ENCODE measurements around the gene SLC35G2.
"Not testable (repeated sequence)": the region's sequence is repeated elsewhere in the genome, so short reads cannot be mapped to it uniquely, and the experiment has no call there.

Gene SLC35G2

DNA sequence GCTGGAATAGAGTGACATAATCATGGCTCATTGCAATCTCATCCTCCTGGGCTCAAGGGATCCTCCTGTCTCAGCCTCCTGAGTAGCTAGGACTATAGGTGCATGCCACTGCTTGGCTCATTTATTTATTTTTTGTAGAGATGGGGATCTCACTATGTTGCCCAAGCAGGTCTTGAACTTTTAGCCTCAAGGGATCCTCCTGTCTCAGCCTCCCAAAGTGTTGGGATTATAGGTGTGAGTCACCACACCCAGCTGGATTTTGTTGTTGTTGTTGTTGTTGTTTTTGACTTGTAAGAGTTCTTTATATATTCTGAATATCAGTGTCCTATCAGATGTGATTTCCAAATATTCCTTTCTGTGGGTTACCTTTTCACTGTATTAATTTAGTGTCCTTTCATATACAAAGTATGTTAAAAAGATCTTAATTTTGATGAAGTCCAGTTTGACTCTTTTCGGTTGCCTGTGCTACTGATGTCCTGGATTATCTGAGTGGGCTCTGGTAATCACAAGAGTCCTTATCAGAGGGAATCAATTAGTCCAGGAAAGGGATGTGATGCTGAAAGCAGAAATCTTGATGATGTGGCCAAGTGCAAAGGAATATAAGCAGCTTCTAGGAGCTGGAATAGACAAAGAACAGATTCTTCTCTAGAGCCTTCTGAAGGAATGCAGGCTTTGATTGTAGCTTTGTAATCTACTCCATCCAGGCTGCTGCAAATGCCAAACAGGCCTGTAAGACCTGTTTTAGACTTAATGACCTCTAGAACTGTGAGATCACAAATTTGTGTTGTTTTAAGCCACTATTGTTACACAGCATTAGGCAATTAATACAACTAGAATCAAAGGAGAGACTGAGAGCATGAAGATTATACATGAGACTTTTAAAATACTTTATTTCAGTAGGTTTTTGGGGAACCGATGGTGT is 73.3 kb downstream of the SLC35G2 start:
- no peak for DNase-seq

DNA sequence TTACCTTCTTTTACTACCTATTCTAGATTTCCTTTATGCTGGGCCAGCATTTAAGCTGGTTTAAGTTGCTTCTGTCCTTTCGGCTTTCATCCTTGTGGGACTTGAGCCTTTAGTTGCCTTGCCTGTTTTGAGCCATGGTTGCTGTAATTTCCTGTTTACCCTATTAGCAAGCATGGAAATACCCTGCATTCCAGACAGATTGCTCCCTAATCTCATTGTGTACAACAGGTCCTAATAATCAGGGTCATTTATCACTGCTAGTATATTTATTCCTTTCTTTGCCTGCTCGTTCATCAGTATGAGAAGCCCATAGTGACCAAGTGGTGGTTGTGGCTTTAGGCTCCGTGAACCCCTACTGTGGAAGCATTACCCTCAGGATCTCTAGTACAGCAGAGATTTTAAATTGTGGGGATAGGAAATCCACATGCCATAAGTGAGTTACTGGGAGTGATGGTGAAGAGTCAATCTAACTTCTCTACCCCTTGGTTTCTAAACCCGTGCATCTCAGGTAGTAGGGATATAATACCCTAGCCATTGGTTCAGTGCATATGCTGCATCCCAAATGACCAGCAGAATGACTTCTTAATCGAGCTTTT is 75.0 kb downstream of the SLC35G2 start:
- DNase-seq = no peak

DNA sequence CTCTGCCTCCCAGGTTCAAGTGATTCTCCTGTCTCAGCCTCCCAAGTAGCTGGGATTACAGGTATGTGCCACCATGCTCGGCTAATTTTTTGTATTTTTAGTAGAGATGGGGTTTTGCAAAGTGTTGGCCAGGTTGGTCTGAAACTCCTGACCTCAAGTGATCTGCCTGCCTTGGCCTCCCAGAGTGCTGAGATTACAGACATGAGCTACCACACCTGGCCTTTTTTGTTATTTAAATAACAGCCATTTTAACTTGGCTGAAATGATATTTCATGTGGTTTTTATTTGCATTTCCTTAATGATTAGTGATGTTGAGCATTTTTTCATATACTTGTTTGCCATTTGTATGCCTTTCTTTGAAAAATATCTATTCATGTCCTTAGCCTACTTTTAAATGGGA is 78.2 kb downstream of the SLC35G2 start:
- DNase-seq = not testable (repeated sequence)

DNA sequence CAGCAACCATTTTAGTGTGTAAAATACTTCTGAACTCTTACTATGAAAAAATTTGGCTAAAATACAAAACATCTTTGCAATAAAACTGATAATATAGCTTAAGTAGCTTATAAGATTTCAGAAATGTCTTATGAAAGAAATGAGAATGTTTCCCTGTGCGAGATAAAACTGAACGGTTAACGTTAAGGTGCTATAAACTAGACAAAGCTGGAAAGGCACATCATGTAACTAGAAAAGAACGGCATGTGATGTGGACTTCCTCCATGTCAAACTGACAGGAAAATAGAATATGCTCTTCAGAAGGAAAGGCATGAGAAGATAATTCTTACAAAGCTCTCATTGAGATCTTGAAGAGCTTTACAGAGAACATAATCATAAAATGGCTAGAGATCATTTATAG is 79.6 kb downstream of the SLC35G2 start:
- no peak for DNase-seq

DNA sequence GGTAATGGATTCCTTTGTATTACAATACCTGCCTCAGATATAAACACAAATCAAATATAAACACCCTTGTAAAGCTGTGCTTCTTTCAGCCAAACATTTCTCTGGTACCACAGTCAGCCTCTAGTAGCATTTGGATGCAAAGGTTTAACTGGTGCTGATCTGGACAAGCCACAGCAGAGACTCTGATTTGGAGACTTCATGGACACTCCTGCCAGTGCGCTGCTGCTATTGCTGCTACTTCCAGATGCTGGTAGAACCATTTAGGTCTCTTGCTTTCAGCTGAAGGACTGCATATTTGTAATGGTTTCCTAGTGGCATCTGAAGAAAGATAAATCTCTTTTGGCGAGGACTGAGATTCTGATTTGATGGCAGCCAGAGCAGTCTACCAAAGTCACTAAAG is 80.0 kb downstream of the SLC35G2 start:
- DNase-seq = no peak

DNA sequence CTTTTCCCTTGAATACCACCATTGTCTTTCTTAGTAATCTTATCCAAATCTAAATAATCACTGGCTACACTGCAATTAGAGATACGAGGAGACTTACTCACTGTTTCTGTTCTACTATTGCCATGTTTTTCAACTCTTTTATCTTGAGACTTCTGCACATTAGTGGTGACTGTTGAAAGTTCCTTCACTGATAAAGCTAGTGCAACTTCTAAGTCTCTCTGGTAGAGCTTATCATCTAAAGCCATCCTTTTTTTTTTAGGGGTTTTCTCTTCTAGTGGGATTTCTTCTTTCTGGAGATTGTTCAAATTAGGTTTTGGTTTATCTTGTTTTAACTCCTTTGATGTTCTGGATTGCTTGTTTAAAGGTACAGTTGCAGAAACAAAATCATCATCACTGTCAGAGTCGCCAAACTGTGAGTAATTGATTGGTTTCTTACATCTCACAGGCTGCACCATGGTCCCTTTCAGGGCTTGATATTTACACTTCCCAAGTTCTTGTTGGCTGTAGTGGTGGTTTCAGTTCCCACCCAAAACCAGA is 80.8 kb downstream of the SLC35G2 start:
- no peak for DNase-seq

DNA sequence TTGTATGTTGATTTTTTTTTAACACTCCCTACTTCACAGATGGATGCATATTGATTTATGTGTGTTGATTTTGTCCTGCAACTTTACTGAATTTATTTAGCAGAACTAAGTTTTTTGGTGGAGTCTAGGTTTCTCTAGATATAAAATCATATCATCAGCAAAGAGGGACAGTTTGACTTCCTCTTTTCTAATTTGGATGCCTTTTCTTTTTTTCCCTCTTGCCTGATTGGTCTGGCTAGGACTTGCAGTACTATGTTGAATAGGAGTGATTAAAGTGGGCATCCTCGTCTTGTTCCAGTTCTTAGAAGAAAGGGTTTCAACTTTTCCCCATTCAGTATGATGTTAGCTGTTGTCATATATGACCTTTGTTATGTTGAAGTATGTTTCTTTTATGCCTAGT is 81.8 kb downstream of the SLC35G2 start:
- not testable (repeated sequence) for DNase-seq

DNA sequence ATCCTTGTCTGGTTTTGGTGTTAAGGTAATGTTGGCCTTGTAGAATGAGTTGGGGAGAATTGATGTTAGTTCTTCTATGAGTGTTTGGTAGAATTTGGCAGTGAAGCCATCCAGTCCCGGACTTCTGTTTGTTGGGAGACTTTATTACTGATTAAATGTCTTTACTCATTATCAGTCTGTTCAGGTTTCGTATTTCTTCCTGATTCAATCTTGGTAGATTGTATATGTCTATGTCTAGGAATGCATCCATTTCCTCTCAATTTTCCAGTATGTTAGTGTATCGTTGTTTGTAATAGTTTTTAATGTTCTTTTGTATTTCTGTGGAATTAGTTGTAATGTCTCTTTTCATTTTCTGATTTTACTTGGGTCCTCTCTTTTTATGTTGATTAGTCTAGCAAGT is 82.5 kb downstream of the SLC35G2 start:
- no peak for DNase-seq

DNA sequence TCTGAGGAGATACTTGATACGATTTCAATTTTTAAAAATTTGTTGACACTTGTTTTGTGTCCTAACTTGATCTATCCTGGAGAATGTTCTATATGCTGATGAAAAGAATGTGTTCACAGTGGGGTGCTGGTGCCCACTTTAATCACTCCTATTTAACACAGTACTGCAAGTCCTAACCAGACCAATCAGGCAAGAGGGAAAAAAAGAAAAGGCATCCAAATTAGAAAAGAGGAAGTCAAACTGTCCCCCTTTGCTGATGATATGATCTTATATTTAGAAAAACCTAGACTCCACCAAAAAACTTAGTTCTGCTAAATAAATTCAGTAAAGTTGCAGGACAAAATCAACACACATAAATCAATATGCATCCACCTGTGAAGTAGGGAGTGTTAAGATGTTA is 83.6 kb downstream of the SLC35G2 start:
- DNase-seq = not testable (repeated sequence)

DNA sequence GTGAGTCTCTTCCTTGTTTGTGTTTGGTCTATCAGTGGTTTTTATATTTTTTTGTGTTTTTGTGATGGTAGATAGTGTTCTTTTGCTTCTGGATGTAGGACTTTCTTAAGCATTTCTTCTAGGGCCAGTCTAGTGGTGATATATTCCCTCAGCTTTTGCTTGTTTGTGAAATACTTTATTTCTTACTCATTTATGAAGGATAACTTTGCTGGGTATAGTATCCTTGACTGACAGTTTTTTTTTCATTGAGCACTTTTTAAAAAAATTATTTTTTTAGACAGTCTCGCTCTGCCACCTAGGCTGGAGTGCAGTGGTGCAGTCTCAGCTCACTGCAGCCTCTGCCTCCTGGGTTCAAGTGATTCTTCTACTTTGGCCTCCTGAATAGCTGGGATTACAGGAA is 85.0 kb downstream of the SLC35G2 start:
- DNase-seq = no peak

DNA sequence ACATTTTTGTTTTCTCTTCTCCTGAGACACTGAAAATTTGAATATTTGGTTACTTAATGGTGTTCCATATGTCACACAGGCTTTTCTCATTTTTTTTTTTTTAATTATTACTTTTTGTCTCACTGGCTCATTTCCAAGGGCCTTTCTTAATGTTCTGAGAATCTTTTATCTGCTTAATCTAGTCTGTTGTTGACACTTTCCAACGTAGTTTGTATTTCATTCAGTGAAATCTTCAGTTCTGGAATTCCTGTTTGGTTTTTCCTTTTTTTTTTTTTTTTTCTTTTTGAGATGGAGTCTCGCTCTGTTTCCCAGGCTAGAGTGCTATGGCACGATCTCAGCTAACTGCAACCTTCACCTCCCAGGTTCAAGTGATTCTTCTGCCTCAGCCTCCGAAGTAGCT is 85.8 kb downstream of the SLC35G2 start:
- no peak for DNase-seq
